Stimulated activated CD4-positive, alpha-beta T cell treated with anti-CD3 and anti-CD28 coated beads, Interleukin-2, amount 100 ng/mL, for 4 hours (primary cell): ENCODE data around the gene ARHGAP4.

ENCODE experiments used
- DNase-seq: peaks from one replicate; pipeline ENCODE4 v3.0.0-alpha.2; 2020; ENCODE audit warnings: low read depth

Gene ARHGAP4

DNA sequence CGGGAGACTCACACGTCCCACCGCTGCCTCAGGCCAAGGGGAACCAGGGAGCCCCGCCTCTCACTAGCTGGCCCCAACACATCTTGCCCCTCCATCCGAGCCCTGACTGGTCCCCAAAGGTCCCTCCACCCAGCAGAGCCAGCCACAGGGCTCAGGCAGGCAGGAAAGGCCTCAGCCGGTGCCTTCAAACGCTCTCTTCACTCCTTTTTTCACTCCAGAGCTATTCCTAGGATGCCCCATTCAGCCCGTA, 1.5 kb upstream of the ARHGAP4 start:
- no peak for DNase-seq

DNA sequence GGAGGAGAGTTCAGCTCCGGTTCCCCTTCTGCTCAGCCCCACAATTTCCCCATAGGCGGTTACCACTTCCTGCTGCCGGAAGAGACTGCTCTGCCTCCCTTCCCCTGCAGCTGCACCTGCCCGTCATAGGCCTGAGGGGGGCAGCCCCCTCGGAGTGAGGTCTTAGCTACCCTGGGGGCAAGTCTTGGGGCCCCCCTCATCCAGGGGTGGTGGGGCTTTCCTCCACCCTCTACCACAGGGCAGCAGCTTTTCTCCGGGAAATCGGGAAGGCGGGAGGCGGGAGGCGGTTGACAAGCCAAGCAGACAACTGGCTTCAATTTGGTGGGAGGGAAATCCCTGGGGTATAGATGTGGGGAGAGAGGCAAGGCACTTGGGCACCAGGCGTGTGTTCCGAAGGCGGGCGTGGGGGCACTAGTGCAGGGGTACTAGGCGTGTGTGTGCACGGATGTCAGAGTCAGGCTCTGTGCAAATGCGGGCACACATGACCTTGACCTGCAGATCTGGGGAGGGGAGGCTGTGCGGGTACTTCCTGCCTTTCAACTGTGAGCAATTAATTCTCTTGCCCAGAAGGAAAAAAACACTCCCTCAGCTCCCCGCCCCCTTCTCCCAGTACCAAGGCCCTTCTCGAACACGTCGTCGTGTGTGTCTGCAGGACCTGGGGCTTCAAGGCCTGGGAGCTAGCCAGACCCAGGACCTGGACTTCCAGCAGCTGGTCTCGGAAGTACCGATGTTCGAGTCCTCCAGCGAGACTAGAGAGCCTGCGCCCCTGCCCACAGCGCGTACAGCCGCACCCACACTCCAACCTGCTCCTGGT, 1.0 kb upstream of the ARHGAP4 start:
- DNase-seq: peak; percentile 62

DNA sequence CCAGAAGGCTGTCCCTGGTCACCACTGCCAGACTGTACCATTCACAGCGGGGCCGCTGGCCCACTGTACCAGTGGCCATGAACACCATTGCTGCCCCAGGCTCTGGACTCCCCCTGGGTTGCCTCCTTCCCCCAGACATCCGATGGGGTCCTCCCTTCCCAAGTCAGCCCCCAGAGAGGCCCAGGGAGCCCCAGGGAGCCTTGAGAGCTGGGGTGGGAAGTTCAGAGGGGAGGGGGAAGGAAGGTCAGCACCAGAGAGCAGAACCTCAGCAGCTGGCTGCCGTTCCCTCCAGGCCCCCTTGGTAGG, 441 bp upstream of the ARHGAP4 start:
- DNase-seq: no peak

DNA sequence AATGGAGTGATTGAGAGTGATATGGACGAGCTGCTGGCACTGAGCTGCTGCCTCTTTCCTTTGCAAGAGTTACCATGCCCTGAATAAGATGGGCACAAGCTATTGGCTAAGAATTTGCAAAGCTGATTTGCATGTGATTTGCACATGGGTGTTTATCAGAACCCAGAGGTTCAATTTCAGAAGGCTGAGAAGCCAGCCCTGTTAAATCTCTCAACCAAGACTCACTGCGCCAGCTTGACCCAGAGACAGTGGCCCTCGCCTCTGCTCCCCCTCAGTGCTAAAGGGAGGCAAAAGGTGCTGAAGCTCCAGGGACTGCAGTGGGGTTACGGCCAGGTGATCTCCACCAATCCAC, 701 bp downstream of the ARHGAP4 start:
- DNase-seq: no peak

DNA sequence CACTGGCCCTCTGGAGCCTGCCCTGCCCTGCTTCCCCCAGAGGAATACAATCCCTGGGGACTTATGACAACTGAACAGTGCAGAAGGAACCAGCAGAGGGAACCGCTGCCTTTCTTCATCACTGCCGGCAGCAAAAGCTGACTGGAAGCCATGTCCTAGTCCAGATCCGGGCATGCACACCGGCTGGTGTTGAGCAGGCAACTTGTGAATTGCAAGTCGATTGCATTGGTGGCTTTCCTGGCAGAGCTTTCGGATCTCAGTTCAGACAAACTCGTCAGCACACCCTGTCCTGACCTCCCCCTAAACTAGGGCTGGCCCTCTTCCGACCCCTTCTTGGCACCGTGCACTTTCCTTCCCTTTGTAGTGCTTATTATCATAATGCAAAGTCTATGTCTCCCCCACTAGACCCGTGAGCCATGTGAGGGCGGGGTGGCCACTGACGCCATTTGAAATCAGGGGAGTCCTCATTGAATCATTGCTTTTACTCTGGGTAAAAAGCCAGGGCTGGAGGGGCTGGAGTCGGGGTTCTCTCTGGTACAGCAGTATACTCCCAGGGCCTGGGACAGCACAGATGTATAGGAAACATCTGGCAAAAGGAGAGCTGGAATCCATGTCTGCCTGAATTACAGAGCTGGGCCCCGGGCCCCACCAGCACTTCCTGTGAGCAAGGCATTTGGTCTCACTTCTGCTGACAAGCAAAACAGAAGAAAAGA, 1.8 kb downstream of the ARHGAP4 start:
- DNase-seq: no peak

DNA sequence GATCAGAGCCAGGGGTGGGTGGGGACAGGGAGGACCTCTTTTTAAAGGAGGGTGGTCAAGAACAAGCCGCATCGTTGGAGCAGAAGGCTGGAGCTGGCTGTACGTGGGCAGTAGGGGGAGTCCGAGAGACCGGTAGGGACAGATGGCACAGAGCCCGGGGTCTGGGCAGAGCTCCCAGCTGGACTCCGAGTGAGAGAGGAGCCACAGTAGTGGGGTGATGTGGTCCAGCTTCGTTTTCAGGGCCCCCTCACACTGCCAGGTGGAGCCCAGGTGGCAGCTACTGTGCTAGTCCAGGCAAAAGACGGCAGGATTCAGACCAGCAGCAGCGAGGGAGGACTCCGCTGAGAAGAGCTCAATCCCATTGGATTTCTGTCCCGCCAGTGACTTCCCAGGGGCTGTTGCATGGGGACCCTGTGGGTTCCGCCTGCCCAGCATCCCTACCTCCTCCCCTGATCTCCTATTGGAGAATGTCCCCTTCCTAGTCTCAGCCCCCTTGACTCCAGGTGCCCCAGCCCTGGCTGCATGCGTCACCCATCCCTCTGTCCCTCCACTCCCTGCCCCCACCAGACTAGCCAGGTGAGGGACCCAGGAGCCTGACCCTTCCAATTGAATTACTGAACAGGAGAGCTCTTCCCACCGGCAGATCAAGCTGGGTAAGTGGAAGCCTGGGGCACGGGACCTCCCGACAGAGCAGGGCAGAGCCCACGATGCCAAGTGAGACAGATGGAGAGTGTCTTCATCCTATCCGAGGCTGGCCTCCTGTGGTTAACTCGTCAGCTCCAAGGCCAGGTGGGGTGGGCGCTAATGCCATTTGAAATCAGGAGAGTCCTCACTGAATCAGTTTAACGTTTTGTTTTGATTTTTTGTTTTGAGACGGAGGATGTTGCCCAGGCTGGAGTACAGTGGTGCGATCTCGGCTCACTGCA, 2.9 kb downstream of the ARHGAP4 start:
- no peak for DNase-seq

DNA sequence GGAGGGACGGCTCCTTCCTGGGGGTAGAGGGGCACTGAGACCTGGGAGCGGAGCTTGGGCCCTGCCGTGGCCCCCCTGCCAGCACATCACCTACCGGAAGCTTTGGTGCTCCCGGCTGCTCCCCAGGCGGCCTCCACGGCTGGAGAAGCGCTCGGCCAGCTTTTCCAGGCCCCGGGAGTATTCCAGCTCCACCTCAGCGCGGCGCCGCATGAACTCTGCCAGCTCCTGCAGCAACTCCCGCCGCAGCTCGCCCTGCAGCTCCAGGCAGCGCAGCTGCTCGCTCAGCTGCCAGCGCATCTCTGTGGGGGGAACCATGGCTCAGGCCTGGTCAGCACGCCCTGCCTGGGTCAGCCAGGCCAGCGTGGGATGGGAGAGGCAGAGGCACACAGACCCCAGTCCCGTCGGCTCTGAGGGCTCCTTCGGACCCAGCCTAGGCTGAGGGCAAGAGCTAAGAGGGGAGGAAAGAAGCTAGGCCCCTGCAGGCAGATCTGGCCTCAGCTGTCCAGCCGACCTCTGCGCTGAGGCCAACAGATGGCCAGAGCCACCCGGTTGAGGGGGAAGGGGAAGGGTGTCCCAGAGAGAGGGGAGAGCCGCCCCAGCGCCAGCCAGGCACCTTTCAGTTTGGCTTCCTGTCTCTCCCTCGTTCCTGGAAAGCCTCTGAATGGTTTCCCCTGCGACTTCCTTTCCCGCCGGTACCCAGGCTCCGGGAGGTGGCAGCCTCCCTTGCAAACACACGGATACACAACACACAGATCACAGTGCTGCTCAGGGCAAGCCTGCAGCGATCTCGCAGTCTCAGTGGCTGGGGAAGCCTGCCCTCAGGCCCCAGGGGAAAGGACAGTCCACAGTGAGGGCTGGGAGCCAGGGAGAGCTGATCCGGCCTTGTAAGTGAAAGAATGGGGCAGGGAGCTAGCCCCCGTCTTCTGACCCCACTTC, 4.3 kb downstream of the ARHGAP4 start:
- DNase-seq: no peak

DNA sequence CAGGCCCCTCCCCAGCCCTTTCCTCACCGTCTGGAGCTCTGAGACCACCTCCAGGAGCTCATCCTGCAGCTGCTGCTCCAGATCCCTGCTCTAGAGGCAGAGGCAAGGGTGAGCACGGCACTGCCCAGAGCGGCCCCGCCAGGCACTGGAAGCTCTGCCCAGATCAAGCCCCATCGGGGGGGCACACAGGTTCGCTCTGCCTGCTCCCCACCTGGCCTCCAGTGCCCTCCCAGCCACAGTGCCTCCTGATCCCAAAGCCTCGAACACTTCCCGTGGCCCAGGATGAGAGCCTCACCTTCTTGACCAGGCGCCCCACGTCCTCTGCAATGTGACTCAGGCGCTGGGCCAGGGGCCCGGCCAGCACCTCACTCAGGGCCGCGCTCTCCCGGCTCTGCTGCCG, 5.0 kb downstream of the ARHGAP4 start:
- no peak for DNase-seq

DNA sequence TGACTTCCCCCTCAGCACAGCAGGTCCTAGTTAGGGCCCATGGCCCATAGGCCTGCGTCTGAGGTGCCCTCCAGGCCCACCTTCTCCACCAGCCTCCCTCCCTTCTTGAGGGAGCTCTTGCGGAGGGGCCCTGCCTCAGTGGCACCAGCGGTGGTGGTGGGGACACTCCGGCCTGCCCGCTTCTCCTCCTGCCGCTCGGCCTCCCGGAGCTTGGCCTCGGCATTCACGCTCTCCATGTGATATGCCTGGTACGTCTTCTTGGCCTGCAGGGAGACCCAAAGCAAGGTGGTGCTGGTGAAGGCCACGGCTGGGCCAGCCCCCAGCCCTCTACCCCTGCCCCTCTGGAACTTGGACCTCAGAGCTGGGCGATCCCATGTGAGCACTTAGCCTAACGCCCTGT, 5.5 kb downstream of the ARHGAP4 start:
- DNase-seq: no peak

DNA sequence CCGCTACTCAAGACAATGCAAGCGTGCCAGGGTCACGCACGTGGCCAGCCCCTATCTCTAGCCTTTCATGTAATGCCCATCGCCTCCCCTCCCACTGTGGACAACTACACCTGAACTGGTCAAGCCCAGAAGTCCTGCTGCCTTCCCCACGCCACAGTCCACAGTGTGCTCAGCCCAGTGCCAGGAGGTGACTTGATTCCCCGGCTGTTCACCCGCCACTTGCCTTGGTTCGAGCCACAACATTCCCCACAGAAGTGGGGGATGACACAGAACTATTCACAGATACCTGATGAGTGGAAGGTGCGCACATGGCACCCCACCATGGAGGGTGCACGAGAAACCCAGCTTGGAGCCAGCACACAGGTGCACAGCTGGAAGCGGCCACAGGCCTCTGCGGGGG, 6.8 kb downstream of the ARHGAP4 start:
- DNase-seq: no peak

DNA sequence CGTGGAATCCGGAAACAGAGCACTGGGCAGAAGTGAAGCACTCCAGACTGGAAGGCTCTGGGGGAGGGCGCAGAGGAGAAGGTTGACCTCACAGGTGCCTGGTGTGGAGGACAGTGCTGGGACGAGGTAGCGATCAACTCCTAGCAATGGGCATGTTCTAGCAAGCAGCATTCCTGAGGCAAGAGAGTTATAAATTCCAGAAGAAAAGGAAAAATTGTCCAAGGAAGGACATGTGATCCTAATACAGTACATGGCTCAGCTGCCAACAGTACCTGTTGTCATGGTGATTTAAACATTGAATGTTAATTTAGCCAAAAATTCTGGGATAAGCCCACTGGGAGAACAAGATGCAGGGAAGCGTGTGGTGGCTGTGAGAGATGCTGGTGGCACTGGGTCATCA, 8.2 kb downstream of the ARHGAP4 start:
- no peak for DNase-seq

DNA sequence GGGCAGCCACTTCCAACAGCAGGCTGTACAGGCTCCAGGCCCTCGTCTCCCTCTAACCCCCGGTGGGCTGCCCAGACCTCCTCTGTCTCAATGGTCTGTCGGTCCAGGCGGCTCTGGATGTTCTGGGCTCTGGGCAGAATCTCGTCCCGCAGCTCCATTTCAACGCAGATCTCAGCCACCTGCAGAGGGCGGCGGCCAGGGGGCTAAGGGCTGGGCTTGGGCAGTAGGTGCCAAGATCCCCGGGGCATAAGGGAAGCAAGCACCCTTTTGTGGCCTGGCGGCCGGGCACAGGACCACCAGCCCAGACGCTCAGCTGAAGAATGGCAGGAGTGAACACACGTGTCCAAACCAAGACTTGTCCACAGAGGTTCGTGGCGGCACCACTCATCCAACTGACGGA, 12.4 kb downstream of the ARHGAP4 start:
- no peak for DNase-seq

DNA sequence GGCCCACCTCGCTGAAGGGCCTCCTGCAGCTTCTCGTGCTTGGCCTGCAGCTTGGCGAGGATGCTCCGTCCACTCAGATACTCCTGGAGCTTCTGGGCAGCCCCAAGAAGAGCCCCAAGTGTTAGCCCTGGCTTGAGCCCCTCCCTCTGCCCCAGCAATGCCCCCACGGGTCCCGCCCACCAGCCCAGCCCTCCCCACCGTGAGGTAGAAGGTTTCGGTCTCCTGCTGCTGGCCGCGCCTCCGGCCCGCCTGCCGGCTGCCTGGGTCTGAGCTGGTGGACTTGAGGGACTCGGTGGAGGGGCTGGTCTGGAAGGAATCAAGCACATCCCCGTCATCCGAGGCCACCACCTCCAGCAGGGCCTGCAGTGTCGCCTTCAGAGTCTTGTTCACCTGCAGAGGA, 12.9 kb downstream of the ARHGAP4 start:
- DNase-seq: no peak

DNA sequence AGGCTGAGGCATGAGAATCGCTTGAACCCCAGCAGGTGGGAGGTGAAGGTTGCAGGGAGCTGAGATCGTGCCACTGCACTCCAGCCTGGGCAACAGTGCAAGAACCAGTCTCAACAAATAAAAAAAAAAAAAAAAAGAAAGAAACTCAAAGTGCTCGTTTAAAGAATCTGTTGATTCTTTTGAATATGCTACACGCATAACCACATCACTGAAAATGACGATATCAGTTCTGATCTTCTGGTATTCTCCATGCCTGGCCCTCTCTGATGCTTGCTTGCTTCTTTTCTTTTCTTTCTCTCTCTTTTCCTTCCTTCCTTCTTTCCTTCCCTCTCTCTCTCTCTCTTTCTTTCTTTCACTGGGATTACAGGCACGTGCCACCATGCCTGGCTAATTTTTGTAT, 14.3 kb downstream of the ARHGAP4 start:
- no peak for DNase-seq

DNA sequence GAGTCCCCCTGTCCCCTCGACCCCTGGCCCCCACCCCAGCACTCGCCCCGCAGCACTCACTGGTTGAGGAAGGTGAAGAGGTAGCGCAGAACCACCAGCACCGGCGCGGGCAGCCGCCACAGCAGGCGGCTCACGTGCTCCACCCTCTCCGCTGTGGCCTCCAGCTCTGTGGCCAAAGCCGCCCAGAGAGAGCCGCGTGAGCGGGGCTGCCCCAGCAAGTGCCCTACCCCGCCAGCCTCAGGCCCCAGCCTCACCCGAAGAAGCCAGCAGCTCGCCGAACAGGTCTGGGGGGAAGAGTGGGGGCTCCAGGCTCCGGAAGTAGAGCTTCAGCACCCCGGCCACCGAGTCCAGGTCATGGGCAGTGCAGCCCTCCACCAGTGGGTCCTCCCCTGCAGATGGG, 15.6 kb downstream of the ARHGAP4 start:
- DNase-seq: no peak

DNA sequence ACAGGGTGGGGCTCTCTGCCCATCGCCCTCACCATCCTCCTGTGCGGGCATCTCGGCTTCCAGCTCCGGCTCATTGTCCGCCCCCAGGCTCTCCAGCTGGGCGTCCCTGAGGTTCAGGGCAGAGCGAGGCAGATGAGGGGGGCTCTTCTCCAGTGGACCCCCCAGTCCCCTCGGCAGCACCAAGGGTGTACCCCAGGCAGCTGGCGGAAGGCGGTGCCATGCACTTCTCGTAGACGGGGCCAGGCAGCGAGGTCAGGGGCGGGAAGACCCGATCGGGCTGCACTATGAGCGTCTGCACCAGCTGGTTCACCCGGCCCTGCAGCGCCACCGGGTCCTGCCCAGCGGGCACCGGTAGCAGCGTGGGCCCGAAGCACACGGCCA, 16.1 kb downstream of the ARHGAP4 start:
- no peak for DNase-seq

DNA sequence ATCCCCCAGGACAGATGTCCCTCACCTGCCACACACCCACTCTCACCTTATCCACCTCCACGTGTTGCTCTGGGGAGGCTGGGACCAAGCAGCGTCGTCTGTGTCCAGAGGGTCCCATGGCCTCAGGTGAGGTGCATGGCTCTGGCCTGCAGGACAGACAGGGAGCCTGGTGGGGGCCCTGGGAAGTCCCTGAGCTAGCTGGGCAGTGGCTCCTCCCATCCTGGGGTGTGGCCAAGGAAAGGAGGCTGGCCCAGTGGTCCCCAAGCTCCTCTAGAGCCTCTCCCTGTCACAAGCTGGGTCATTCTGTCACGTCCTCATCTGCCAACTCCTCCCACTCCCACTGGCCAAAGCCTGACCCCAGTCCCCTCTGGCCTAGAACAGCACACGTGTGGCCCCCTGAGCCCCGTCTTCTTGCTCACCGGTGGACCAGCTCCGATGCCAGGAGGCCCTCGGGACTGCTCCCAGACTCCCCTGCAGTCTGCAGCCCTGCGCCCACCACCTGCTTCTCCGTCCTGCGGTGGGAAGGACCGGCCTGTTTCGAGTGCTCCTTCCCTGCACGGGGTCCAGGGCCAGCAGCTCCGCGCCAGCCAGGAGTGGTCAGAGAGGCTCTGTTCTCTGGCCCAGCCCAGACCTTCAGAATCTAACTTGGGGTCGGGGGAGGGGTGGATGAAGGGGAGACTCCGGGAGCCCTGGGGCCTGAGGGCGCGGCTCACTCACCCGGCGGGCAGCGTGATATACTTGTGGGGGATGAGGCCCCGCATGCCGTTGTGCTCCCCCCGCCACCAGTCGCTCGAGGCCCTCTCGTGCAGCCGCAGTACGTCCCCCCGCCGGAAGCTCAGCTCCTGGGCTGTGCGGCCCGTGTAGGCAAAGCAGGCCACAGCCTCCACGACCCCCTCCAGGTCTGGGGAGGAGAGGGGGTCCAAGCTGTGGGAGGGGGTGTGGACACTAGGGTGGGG, 16.8 kb downstream of the ARHGAP4 start:
- no peak for DNase-seq

DNA sequence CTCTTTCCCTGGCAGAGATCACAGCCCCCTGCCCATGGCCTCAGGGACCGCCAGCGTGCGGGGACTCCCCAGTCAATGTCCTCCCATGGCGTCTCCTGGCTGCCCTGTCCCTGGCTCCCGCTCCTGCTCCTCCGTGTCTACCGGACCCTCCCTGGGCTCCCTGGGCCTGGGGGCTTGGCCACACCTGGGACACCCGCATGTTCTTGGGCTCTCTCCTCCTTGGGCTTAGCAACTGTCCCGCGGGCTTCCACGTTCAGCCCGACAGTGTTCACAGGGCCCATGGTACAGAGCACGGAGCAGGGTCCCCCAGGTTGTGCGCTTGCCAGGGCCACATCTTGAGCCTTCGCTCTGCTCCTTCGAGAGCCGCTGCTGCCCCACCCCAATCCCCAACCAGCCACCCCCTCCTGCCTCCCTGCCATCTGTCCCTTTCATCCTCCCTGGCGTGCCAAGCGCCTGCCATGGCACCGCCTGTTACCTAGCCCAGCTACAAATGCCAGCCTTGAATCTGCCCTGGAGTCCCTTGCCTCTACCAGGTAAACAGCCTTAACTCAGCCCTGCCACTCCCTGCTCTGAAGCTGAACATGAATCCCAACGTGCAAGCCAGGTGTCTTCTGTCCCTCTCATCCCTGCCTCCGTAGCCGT, 17.7 kb downstream of the ARHGAP4 start:
- DNase-seq: no peak

DNA sequence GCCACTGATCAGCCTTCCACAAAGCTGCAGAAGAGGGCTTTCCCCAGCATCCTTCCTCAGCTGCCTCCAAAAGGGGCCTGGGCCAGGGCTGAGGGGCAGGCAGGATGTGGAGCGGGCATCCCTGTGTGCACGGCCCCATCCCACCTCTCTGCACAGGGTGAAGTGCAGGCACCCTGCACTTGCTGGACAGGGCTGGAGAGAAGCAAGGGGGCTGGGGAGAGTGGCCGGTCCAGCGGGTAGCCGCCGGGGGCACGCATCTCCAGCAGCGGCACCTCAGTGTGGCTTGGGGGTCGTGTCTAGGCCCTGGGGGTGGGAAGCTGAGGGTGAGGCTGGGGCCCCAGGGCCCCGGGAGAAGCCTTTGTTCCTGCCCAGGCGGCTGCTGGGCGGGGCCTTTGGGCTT, 18.6 kb downstream of the ARHGAP4 start:
- no peak for DNase-seq

DNA sequence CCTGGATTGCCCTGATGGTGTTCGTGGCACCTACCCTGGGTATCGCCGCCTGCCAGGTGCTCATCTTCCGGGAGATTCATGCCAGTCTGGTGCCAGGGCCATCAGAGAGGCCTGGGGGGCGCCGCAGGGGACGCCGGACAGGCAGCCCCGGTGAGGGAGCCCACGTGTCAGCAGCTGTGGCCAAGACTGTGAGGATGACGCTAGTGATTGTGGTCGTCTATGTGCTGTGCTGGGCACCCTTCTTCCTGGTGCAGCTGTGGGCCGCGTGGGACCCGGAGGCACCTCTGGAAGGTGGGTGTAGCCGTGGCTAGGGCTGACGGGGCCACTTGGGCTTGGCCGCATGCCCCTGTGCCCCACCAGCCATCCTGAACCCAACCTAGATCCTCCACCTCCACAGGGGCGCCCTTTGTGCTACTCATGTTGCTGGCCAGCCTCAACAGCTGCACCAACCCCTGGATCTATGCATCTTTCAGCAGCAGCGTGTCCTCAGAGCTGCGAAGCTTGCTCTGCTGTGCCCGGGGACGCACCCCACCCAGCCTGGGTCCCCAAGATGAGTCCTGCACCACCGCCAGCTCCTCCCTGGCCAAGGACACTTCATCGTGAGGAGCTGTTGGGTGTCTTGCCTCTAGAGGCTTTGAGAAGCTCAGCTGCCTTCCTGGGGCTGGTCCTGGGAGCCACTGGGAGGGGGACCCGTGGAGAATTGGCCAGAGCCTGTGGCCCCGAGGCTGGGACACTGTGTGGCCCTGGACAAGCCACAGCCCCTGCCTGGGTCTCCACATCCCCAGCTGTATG, 19.7 kb downstream of the ARHGAP4 start:
- no peak for DNase-seq
